ENCODE measurements around the gene HOXC5. TPM values are rescaled to one million over a fixed set of nuclear protein-coding genes. Genes with fewer than 3 reads are reported as not detected.

The HOXC5 gene
- total RNA-seq, 5 donors from 2014 or later (not counting 1 experiment from before 2014, with no cell fraction given), result not detected

DNA sequence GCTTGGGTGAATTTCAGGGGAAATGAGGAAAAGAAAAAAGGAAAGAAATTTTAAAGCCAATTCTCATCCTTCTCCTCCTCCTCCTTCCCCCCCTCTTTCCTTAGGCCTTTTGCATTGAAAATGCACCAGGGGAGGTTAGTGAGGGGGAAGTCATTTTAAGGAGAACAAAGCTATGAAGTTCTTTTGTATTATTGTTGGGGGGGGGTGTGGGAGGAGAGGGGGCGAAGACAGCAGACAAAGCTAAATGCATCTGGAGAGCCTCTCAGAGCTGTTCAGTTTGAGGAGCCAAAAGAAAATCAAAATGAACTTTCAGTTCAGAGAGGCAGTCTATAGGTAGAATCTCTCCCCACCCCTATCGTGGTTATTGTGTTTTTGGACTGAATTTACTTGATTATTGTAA is 22.7 kb downstream of the HOXC5 start:
- no peaks in the 10 kb centered on the region for H3K36me3 ChIP-seq (ENCODE audit: control insufficient read depth in 2 of 2, extremely low read depth in 1 of 2, insufficient read depth in 1 of 2, low read length in 1 of 2)
- Mint-ChIP-seq H3K27me3 (peaks cover 69 to 88% of the 10 kb centered on the region in 2 donors), H3K27ac (no peak overlapping the region), H3K36me3 (no peaks in the 10 kb centered on the region), H3K4me1 (peaks cover 25 to 35% (median 32%) of the 10 kb centered on the region in 3 donors), H3K4me3 (no peak overlapping the region), H3K9me3 (no peaks in the 10 kb centered on the region)
- H3K4me3 ChIP-seq (ENCODE audit: control insufficient read depth in 1 of 2, extremely low read depth in 1 of 2, low read length in 1 of 2), result no peak overlapping the region
- H3K4me1 ChIP-seq (ENCODE audit: control insufficient read depth in 1 of 2, extremely low read depth in 1 of 2, insufficient read depth in 2 of 2, low read length in 2 of 2), result peaks cover 4 to 36% of the 10 kb centered on the region in 2 experiments
- ChIA-PET CTCF (interaction anchor here (0.5 to 0.7 kb wide), 3 partner anchors 23 to 342 kb away, joined by 3 read pairs; no protein-coding TSS in a partner anchor), POLR2A (interaction anchor here in 1 of 2 donors (0.6 kb wide), 1 partner anchor 136 kb away, joined by 4 read pairs; no protein-coding TSS in a partner anchor)
- no CpG with 5 or more reads among the region's 2 CpGs for WGBS (ENCODE audit: insufficient coverage)
- ATAC-seq (replicated peaks in 1 of 4) (no peak), DNase-seq (no peak)
- no peak overlapping the region for H3K27ac ChIP-seq (ENCODE audit: low read length)
- peaks cover 21 to 63% of the 10 kb centered on the region in 2 experiments for H3K27me3 ChIP-seq (replicated peaks in 1 of 2; ENCODE audit: control insufficient read depth in 2 of 2, extremely low read depth in 1 of 2, insufficient read depth in 2 of 2, low read length in 1 of 2)
- no peaks in the 10 kb centered on the region for H3K9me3 ChIP-seq

DNA sequence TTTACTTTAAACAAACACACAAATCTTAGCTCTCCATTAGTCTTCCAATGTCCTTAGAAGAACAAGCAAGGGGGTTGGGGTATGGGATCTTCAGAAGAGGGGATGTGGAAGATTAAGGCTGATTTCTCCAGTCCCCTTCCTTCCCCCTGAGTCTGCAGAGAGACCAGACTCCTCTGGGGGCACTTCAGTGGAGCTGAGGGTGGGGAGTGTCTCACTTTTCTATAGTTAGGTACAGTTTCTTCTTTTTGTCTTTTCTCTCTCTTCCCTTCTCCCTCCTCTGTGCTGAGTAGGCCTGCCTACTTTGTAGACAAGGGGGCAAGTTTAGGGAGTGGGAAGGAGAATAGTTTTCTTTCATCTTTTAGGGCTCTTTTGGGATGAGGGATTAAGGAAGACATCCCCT is 23.3 kb downstream of the HOXC5 start:
- Histone ChIP-seq H3K27me3 (replicated peaks in 1 of 2; ENCODE audit: control insufficient read depth in 2 of 2, extremely low read depth in 1 of 2, insufficient read depth in 2 of 2, low read length in 1 of 2) (peaks cover 19 to 65% of the 10 kb centered on the region in 2 experiments), H3K27ac (ENCODE audit: low read length) (no peak overlapping the region), H3K4me1 (ENCODE audit: control insufficient read depth in 1 of 2, extremely low read depth in 1 of 2, insufficient read depth in 2 of 2, low read length in 2 of 2) (peaks cover 4 to 32% of the 10 kb centered on the region in 2 experiments), H3K4me3 (ENCODE audit: control insufficient read depth in 1 of 2, extremely low read depth in 1 of 2, low read length in 1 of 2) (no peak overlapping the region), H3K36me3 (ENCODE audit: control insufficient read depth in 2 of 2, extremely low read depth in 1 of 2, insufficient read depth in 1 of 2, low read length in 1 of 2) (no peaks in the 10 kb centered on the region), H3K9me3 (no peaks in the 10 kb centered on the region)
- ChIA-PET CTCF (interaction anchor here (0.5 to 0.7 kb wide), 2 partner anchors 24 to 160 kb away, joined by 3 read pairs; no protein-coding TSS in a partner anchor), POLR2A (interaction anchor here in 1 of 2 donors (0.7 kb wide), 1 partner anchor 23 kb away, joined by 3 read pairs; the partner anchor contains the start of gene HOXC5)
- no peak overlapping the region for H3K27ac Mint-ChIP-seq
- DNase-seq (no peak), ATAC-seq (replicated peaks in 1 of 4) (no peak)
- H3K9me3 Mint-ChIP-seq, result no peaks in the 10 kb centered on the region
- H3K4me3 Mint-ChIP-seq, result no peak overlapping the region
- peaks cover 69 to 88% of the 10 kb centered on the region in 2 donors for H3K27me3 Mint-ChIP-seq
- peaks cover 25 to 31% (median 30%) of the 10 kb centered on the region in 3 donors for H3K4me1 Mint-ChIP-seq
- H3K36me3 Mint-ChIP-seq, result no peaks in the 10 kb centered on the region

- no peak overlapping the region for H3K27ac ChIP-seq (ENCODE audit: low read length)
- peaks cover 76 to 90% of the 10 kb centered on the region in 2 donors for H3K27me3 Mint-ChIP-seq
- peaks cover 8 to 13% (median 10%) of the 10 kb centered on the region in 3 donors for H3K4me1 Mint-ChIP-seq
- H3K4me3 ChIP-seq (ENCODE audit: control insufficient read depth in 1 of 2, extremely low read depth in 1 of 2, low read length in 1 of 2), result no peak overlapping the region
- no peak for ATAC-seq (replicated peaks in 1 of 4)
- H3K4me3 Mint-ChIP-seq, result no peak overlapping the region
- H3K36me3 ChIP-seq (ENCODE audit: control insufficient read depth in 2 of 2, extremely low read depth in 1 of 2, insufficient read depth in 1 of 2, low read length in 1 of 2), result no peaks in the 10 kb centered on the region
- 80% methylated on average over 2 of the region's 14 CpGs for WGBS (ENCODE audit: insufficient coverage)
- peak overlapping the region in 1 of 2 donors; percentile 15 for H3K27ac Mint-ChIP-seq
- no peaks in the 10 kb centered on the region for H3K36me3 Mint-ChIP-seq
- no peak for DNase-seq
- ChIA-PET CTCF (no interaction called here), POLR2A (no interaction called here)
- no peaks in the 10 kb centered on the region for H3K9me3 ChIP-seq
- H3K27me3 ChIP-seq (replicated peaks in 1 of 2; ENCODE audit: control insufficient read depth in 2 of 2, extremely low read depth in 1 of 2, insufficient read depth in 2 of 2, low read length in 1 of 2), result peaks cover 14 to 58% of the 10 kb centered on the region in 2 experiments
- H3K4me1 ChIP-seq (ENCODE audit: control insufficient read depth in 1 of 2, extremely low read depth in 1 of 2, insufficient read depth in 2 of 2, low read length in 2 of 2), result peaks cover 0 to 12% of the 10 kb centered on the region in 2 experiments
- no peaks in the 10 kb centered on the region for H3K9me3 Mint-ChIP-seq
These were observed 25.4 kb downstream of the HOXC5 start for GRCh38 chr12:54058128-54058768.

GRCh38 chr12:54059668-54060067 is 26.8 kb downstream of the HOXC5 start:
- 33% methylated on average over 1 of the region's 7 CpGs for WGBS (ENCODE audit: insufficient coverage)
- no peak overlapping the region for H3K4me3 Mint-ChIP-seq
- H3K27me3 ChIP-seq (replicated peaks in 1 of 2; ENCODE audit: control insufficient read depth in 2 of 2, extremely low read depth in 1 of 2, insufficient read depth in 2 of 2, low read length in 1 of 2), result peaks cover 20 to 56% of the 10 kb centered on the region in 2 experiments

DNA sequence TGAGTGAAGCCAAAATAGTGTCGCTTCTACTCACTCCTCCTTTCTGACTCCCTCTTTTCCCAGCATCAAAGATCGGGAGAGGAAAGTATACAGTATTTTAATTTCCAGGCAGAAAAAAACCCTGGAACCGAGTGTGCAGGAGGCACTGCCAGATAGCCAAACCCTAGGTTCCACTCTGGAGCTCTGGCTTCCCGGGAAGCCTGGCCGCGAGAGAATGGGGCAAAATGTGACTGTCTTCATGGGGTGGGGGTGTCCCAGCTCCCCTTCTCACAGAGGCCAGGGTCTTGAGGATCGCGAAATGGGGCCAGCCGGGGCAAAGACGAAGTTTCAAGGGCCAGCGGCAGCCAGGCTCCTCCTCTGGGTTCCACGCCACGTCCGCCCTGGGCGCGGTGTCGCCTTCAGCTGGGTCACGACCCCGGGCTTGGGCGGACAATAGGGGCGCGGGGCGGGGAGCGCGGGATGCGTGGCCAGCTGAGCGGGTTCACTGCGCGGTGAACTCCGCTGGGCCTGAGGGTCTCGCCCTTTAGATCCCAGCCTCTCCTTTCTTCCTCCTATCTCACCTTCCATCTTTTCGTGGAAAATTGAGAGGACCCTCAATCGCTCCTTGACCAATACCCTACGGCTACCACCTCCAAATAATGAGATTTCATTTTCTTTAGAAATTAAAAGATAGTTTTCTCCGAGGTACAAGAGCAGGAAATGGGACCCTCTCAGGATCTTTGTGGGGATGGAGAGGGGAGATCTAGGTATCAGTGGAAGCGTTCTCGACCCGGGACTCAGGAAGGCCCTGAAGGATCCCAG is 27.5 kb downstream of the HOXC5 start:
- peaks cover 3% of the 10 kb centered on the region for H3K36me3 Mint-ChIP-seq
- H3K4me1 Mint-ChIP-seq, result no peaks in the 10 kb centered on the region
- H3K27ac Mint-ChIP-seq, result no peak overlapping the region
- ChIA-PET CTCF (interaction anchor here in 1 of 2 donors (0.5 to 0.6 kb wide), 2 partner anchors 153 to 589 kb away, joined by 3 to 6 read pairs; no protein-coding TSS in a partner anchor), POLR2A (no interaction called here)
- Histone ChIP-seq H3K36me3 (ENCODE audit: control insufficient read depth in 2 of 2, extremely low read depth in 1 of 2, insufficient read depth in 1 of 2, low read length in 1 of 2) (no peaks in the 10 kb centered on the region), H3K9me3 (no peaks in the 10 kb centered on the region), H3K27ac (ENCODE audit: low read length) (no peak overlapping the region), H3K27me3 (replicated peaks in 1 of 2; ENCODE audit: control insufficient read depth in 2 of 2, extremely low read depth in 1 of 2, insufficient read depth in 2 of 2, low read length in 1 of 2) (peaks cover 20 to 53% of the 10 kb centered on the region in 2 experiments), H3K4me3 (ENCODE audit: control insufficient read depth in 1 of 2, extremely low read depth in 1 of 2, low read length in 1 of 2) (no peak overlapping the region), H3K4me1 (ENCODE audit: control insufficient read depth in 1 of 2, extremely low read depth in 1 of 2, insufficient read depth in 2 of 2, low read length in 2 of 2) (no peaks in the 10 kb centered on the region)
- no peak for DNase-seq
- WGBS (ENCODE audit: insufficient coverage), result 36% methylated on average over 27 of the region's 38 CpGs
- H3K27me3 Mint-ChIP-seq, result peaks cover 76 to 85% of the 10 kb centered on the region in 2 donors
- ATAC-seq (replicated peaks in 1 of 4), result no peak
- no peak overlapping the region for H3K4me3 Mint-ChIP-seq
- no peaks in the 10 kb centered on the region for H3K9me3 Mint-ChIP-seq

More at GRCh38 chr12:54059668-54060067, 26.8 kb downstream of the HOXC5 start:
- ATAC-seq (replicated peaks in 1 of 4) (no peak), DNase-seq (no peak)
- H3K27ac ChIP-seq (ENCODE audit: low read length), result no peak overlapping the region
- peaks cover 3% of the 10 kb centered on the region for H3K36me3 Mint-ChIP-seq
- no peak overlapping the region for H3K27ac Mint-ChIP-seq
- H3K4me1 Mint-ChIP-seq, result peaks cover 0 to 3% (median 2%) of the 10 kb centered on the region in 3 donors
- H3K9me3 ChIP-seq, result no peaks in the 10 kb centered on the region
- POLR2A ChIA-PET, result no interaction called here
- no peaks in the 10 kb centered on the region for H3K9me3 Mint-ChIP-seq
- CTCF ChIA-PET, result no interaction called here
- H3K27me3 Mint-ChIP-seq, result peaks cover 79 to 90% of the 10 kb centered on the region in 2 donors
- H3K4me1 ChIP-seq (ENCODE audit: control insufficient read depth in 1 of 2, extremely low read depth in 1 of 2, insufficient read depth in 2 of 2, low read length in 2 of 2), result peaks cover 0 to 2% of the 10 kb centered on the region in 2 experiments
- no peak overlapping the region for H3K4me3 ChIP-seq (ENCODE audit: control insufficient read depth in 1 of 2, extremely low read depth in 1 of 2, low read length in 1 of 2)
- no peaks in the 10 kb centered on the region for H3K36me3 ChIP-seq (ENCODE audit: control insufficient read depth in 2 of 2, extremely low read depth in 1 of 2, insufficient read depth in 1 of 2, low read length in 1 of 2)

DNA sequence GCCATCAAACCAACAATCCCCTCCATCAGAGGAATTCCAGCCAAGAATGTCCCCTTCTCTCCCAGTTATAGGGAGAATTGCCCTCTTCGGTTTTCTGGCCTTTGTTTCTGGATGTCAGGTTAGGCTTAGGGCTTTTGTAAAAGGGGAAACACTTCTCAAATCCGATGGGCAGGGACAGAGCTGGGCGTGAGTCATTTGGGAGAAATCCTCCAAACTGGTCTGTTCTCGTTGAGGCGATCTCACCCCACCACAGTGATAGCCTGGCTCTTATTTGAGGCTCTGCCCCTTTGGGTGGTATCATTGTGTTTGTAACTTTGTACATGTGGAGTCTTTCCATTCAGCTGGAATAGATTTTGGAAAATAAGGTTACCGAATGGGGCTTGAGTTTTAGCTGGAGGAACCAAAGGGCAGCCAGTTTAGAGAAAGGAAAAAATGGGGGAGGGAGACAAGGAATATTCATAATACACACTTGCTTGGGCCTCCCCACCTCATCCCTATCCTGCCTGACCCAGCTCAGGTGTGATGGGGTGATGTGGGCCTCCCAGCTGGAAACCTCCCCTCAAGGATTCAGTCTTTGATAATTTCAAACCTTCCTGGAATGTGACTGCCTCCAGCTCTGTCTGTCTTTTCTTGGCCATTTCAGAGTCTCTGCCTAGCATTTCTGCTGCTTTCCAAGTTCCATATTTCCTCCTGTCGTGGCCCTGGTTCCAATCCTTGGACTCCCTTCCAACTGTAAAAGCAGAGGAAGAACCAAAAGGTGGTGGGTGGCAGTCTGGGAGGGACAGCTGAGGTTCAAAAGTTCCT is 28.3 kb downstream of the HOXC5 start:
- H3K9me3 Mint-ChIP-seq, result no peaks in the 10 kb centered on the region
- H3K27ac Mint-ChIP-seq, result no peak overlapping the region
- Histone ChIP-seq H3K27me3 (replicated peaks in 1 of 2; ENCODE audit: control insufficient read depth in 2 of 2, extremely low read depth in 1 of 2, insufficient read depth in 2 of 2, low read length in 1 of 2) (peaks cover 18 to 53% of the 10 kb centered on the region in 2 experiments), H3K36me3 (ENCODE audit: control insufficient read depth in 2 of 2, extremely low read depth in 1 of 2, insufficient read depth in 1 of 2, low read length in 1 of 2) (no peaks in the 10 kb centered on the region), H3K4me1 (ENCODE audit: control insufficient read depth in 1 of 2, extremely low read depth in 1 of 2, insufficient read depth in 2 of 2, low read length in 2 of 2) (no peaks in the 10 kb centered on the region), H3K9me3 (no peaks in the 10 kb centered on the region), H3K4me3 (ENCODE audit: control insufficient read depth in 1 of 2, extremely low read depth in 1 of 2, low read length in 1 of 2) (no peak overlapping the region), H3K27ac (ENCODE audit: low read length) (no peak overlapping the region)
- H3K27me3 Mint-ChIP-seq, result peaks cover 74 to 84% of the 10 kb centered on the region in 2 donors
- ChIA-PET POLR2A (no interaction called here), CTCF (interaction anchor here in 1 of 2 donors (0.5 to 0.6 kb wide), 2 partner anchors 152 to 590 kb away, joined by 3 to 6 read pairs; no protein-coding TSS in a partner anchor)
- no peak overlapping the region for H3K4me3 Mint-ChIP-seq
- DNase-seq (no peak), ATAC-seq (replicated peaks in 1 of 4) (no peak)
- no peaks in the 10 kb centered on the region for H3K4me1 Mint-ChIP-seq
- peaks cover 3% of the 10 kb centered on the region for H3K36me3 Mint-ChIP-seq
- 28% methylated on average over 2 of the region's 7 CpGs for WGBS (ENCODE audit: insufficient coverage)

Measured in T-cell (primary cell).